Muscle of leg (tissue), 11 donors: ENCODE results near the gene ABCB10. TPM values are rescaled to one million over a fixed set of nuclear protein-coding genes. Genes with fewer than 3 reads are reported as not detected.
"Not testable (repeated sequence)": the region's sequence is repeated elsewhere in the genome, so short reads cannot be mapped to it uniquely, and the experiment has no call there.

Experiments used
- DNase-seq: peaks from one replicate; pipeline ENCODE4 v3.0.0; 2013
- H3K27ac ChIP-seq: one replicate; pipeline ENCODE4 v1.5.1; 2013; ENCODE audit warnings: mild to moderate bottlenecking, low read length, control low read depth
- H3K27me3 ChIP-seq: one replicate; pipeline ENCODE4 v1.6.1; 2013; ENCODE audit warnings: low read length; ENCODE audit not compliant: control insufficient read depth, insufficient read depth
- H3K36me3 ChIP-seq: one replicate; pipeline ENCODE4 v1.6.1; 2013; ENCODE audit warnings: low read length; ENCODE audit not compliant: control insufficient read depth, insufficient read depth
- H3K4me1 ChIP-seq: one replicate; pipeline ENCODE4 v1.6.1; 2013; ENCODE audit warnings: low read length; ENCODE audit not compliant: control insufficient read depth, insufficient read depth
- H3K4me3 ChIP-seq: one replicate; pipeline ENCODE4 v1.5.1; 2013; ENCODE audit warnings: low read length, control low read depth
- H3K9me3 ChIP-seq: replicated peaks from 2 replicates; pipeline ENCODE4 v1.6.1; 2013; ENCODE audit warnings: low read depth, low read length; ENCODE audit not compliant: control insufficient read depth
- WGBS: methylation state at CpG from one replicate; pipeline ENCODE4 v1.1.5; 2013; ENCODE audit warnings: missing lambda C conversion rate; ENCODE audit not compliant: insufficient coverage; 5-methylcytosine and 5-hydroxymethylcytosine counted together
- polyA plus RNA-seq, 8 donors: library from polyadenylated mRNA; unstranded; fragments of 120-200 nt; gene quantifications; one replicate each; pipeline versions ENCODE4 v1.2.1 to v1.2.3, GENCODE V29; 2013; ENCODE audit warnings: inconsistent platforms in 1 of 8, low replicate concordance in 1 of 8; ENCODE audit not compliant: insufficient read length in 8 of 8, insufficient read depth in 1 of 8
- total RNA-seq: library from RNA; stranded (reverse); fragments of 120-200 nt; gene quantifications from one replicate; pipeline ENCODE4 v1.2.4, GENCODE V29; 2013

The ABCB10 gene
- total and polyA plus RNA-seq, 9 donors = 13.5 to 17.3 (median 14.3) TPM

- peak; percentile 16 for DNase-seq
Observed at GRCh38 chr1:229559336-229559801, 862 bp upstream of the ABCB10 start.

GRCh38 chr1:229557913-229558414 lies 543 bp downstream of the ABCB10 start:
- WGBS = under 1% methylated on average over 55 of the region's 59 CpGs
- Histone ChIP-seq H3K4me1 (peaks cover 16% of the 10 kb centered on the region), H3K27me3 (no peaks in the 10 kb centered on the region), H3K4me3 (peak overlapping the region; percentile 69), H3K27ac (peak overlapping the region; percentile 16), H3K36me3 (peaks cover 2% of the 10 kb centered on the region), H3K9me3 (no peaks in the 10 kb centered on the region)
- DNase-seq = peak; percentile 53

More at GRCh38 chr1:229559336-229559801, 862 bp upstream of the ABCB10 start:
- H3K4me1 ChIP-seq = peaks cover 16% of the 10 kb centered on the region
- H3K27ac ChIP-seq = peak overlapping the region; percentile 90
- not testable (repeated sequence) for H3K9me3 ChIP-seq, H3K36me3 ChIP-seq, H3K27me3 ChIP-seq
- WGBS = 67% methylated on average over 15 of the region's 20 CpGs
- peak overlapping the region; percentile 69 for H3K4me3 ChIP-seq

- Histone ChIP-seq H3K4me1 (peaks cover 16% of the 10 kb centered on the region), H3K4me3 (peak overlapping the region; percentile 55), H3K27me3 (no peaks in the 10 kb centered on the region), H3K9me3 (no peaks in the 10 kb centered on the region), H3K36me3 (peaks cover 2% of the 10 kb centered on the region), H3K27ac (peak overlapping the region; percentile 16)
- DNase-seq = peak; percentile 33
- WGBS = no CpG with 5 or more reads among the region's 5 CpGs
Observed at GRCh38 chr1:229557200-229557850, 1.2 kb downstream of the ABCB10 start.

- Histone ChIP-seq H3K27ac (no peak overlapping the region), H3K9me3 (no peaks in the 10 kb centered on the region), H3K4me1 (peaks cover 16% of the 10 kb centered on the region), H3K4me3 (no peak overlapping the region), H3K27me3 (no peaks in the 10 kb centered on the region), H3K36me3 (peaks cover 2% of the 10 kb centered on the region)
- WGBS = 64% methylated on average over 8 of the region's 10 CpGs
- peak; percentile 8 for DNase-seq
Observed at GRCh38 chr1:229554886-229555621, 3.5 kb downstream of the ABCB10 start.

- Histone ChIP-seq H3K27me3 (no peaks in the 10 kb centered on the region), H3K36me3 (peaks cover 2% of the 10 kb centered on the region), H3K4me1 (peaks cover 13% of the 10 kb centered on the region), H3K9me3 (no peaks in the 10 kb centered on the region), H3K27ac (no peak overlapping the region), H3K4me3 (no peak overlapping the region)
- WGBS = 92% methylated on average over 5 of the region's 7 CpGs
- DNase-seq = no peak
Observed at GRCh38 chr1:229553621-229554130, 4.8 kb downstream of the ABCB10 start.

GRCh38 chr1:229552732-229553131 lies 5.8 kb downstream of the ABCB10 start:
- Histone ChIP-seq H3K27me3 (no peaks in the 10 kb centered on the region), H3K4me1 (peaks cover 13% of the 10 kb centered on the region)
- WGBS = 86% methylated on average over 1 of the region's 5 CpGs

GRCh38 chr1:229550812-229551567 lies 7.5 kb downstream of the ABCB10 start:
- Histone ChIP-seq H3K4me1 (no peaks in the 10 kb centered on the region), H3K4me3 (no peak overlapping the region)
- 100% methylated on average over 1 of the region's 3 CpGs for whole genome bisulfite sequencing

More at GRCh38 chr1:229552732-229553131, 5.8 kb downstream of the ABCB10 start:
- H3K9me3 ChIP-seq = no peaks in the 10 kb centered on the region
- no peak for DNase-seq
- H3K27ac ChIP-seq = no peak overlapping the region
- H3K4me3 ChIP-seq = no peak overlapping the region
- H3K36me3 ChIP-seq = peaks cover 9% of the 10 kb centered on the region

GRCh38 chr1:229547542-229547941 lies 11.0 kb downstream of the ABCB10 start:
- H3K27me3 ChIP-seq = no peaks in the 10 kb centered on the region
- DNase-seq = no peak
- no peaks in the 10 kb centered on the region for H3K9me3 ChIP-seq

More at GRCh38 chr1:229550812-229551567, 7.5 kb downstream of the ABCB10 start:
- Histone ChIP-seq H3K9me3 (no peaks in the 10 kb centered on the region), H3K27ac (no peak overlapping the region), H3K36me3 (peaks cover 21% of the 10 kb centered on the region), H3K27me3 (no peaks in the 10 kb centered on the region)
- no peak for DNase-seq

GRCh38 chr1:229544587-229544986 lies 13.9 kb downstream of the ABCB10 start:
- H3K36me3 ChIP-seq = peaks cover 44% of the 10 kb centered on the region
- H3K27ac ChIP-seq = no peak overlapping the region
- no peak overlapping the region for H3K4me3 ChIP-seq
- DNase-seq = no peak
- H3K4me1 ChIP-seq = no peaks in the 10 kb centered on the region
- H3K9me3 ChIP-seq = no peaks in the 10 kb centered on the region
- H3K27me3 ChIP-seq = no peaks in the 10 kb centered on the region
- no CpG with 5 or more reads among the region's 1 CpG for WGBS

More at GRCh38 chr1:229547542-229547941, 11.0 kb downstream of the ABCB10 start:
- no peak overlapping the region for H3K4me3 ChIP-seq
- no peaks in the 10 kb centered on the region for H3K4me1 ChIP-seq
- WGBS = 73% methylated on average over 2 of the region's 7 CpGs
- H3K36me3 ChIP-seq = peaks cover 36% of the 10 kb centered on the region
- no peak overlapping the region for H3K27ac ChIP-seq
